K562 (cell line): ENCODE measurements around the gene PLEKHA5. TPM values are rescaled to one million over a fixed set of nuclear protein-coding genes. Genes with fewer than 3 reads are reported as not detected.

Source experiments
- ATAC-seq: fragments of 200-7000 bp; cut with Tn5 transposase; 3 replicates; pipeline ENCODE4 v1.9.1; 2020; ENCODE audit warnings: moderate library complexity
- BruUV-seq: library from RNA; stranded (reverse); fragments of 400-500 nt; replicated peaks from 2 replicates; lab custom pipeline; 2021; lab: Mats Ljungman, UMichigan
- CTCF ChIA-PET: fragments of 300-600 bp; formaldehyde crosslinking; extraction: SDS; loops from one replicate; lab custom pipeline; 2021; ENCODE audit warnings: low intra/inter-chr PET ratio; lab: Yijun Ruan, JAX
- POLR2A ChIA-PET: fragments of 300-600, 350-650 bp; sonication (Branson Sonifier 250); formaldehyde crosslinking; extraction: SDS; loops from one replicate; lab custom pipeline; 2021; ENCODE audit warnings: antibody characterized with exemption, inconsistent platforms; lab: Yijun Ruan, JAX
- DNase-seq, 4 experiments: peaks; one replicate each; pipeline versions ENCODE4 v3.0.0 to v3.0.0-alpha.2; 2011 to 2018; ENCODE audit warnings: low spot score in 3 of 4, mixed read lengths in 3 of 4; ENCODE audit errors: extremely low read depth in 1 of 4
- FAIRE-seq: peaks from 2 replicates; lab custom pipeline; 2011; peaks lifted over from hg19 to GRCh38; lab: Jason Lieb, UNC
- H2AFZ ChIP-seq: 2 replicates; pipeline ENCODE4 v1.6.0; 2011; ENCODE audit warnings: low read depth, low read length, control low read depth, inconsistent platforms
- H3K27ac ChIP-seq: fragments of 200-600 bp; 3 replicates; pipeline ENCODE4 v1.8.0; 2011; ENCODE audit warnings: low read depth, mild to moderate bottlenecking, control low read depth, inconsistent platforms, low read length, moderate library complexity, mixed read lengths; ENCODE audit errors: extremely low read depth
- H3K27me3 ChIP-seq, 2 experiments: fragments of 300-600 bp in 1 of 2; 2 replicates in 1 of 2; 3 replicates in 1 of 2; pipeline versions ENCODE4 v1.6.0 to v1.8.0; 2011; ENCODE audit warnings: inconsistent platforms in 2 of 2, low read length in 2 of 2, mild to moderate bottlenecking in 1 of 2, mixed read lengths in 1 of 2, moderate library complexity in 1 of 2; ENCODE audit not compliant: control insufficient read depth in 2 of 2, insufficient read depth in 2 of 2
- H3K36me3 ChIP-seq: fragments of 300-600 bp; 3 replicates; pipeline ENCODE4 v1.8.0; 2011; ENCODE audit warnings: mild to moderate bottlenecking, low read length, inconsistent platforms; ENCODE audit not compliant: control insufficient read depth, insufficient read depth
- H3K4me1 ChIP-seq, 2 experiments: fragments of 200-600 bp in 1 of 2; replicated peaks in 1 of 2; 2 replicates in 1 of 2; 3 replicates in 1 of 2; pipeline versions ENCODE4 v1.5.1 to v1.8.0; 2011; ENCODE audit warnings: inconsistent platforms in 2 of 2, low read length in 2 of 2, mild to moderate bottlenecking in 1 of 2, mixed read lengths in 1 of 2, moderate library complexity in 1 of 2; ENCODE audit not compliant: control insufficient read depth in 2 of 2, insufficient read depth in 2 of 2
- H3K4me2 ChIP-seq: 2 replicates; pipeline ENCODE4 v1.6.1; 2011; ENCODE audit warnings: low read length, control low read depth, inconsistent platforms, mixed read lengths; ENCODE audit not compliant: insufficient read depth
- H3K4me3 ChIP-seq: fragments of 200-600 bp; sonication (generic), shearing (Covaris generic); 2 replicates; pipeline ENCODE4 v1.5.1; 2016; ENCODE audit warnings: control low read depth, inconsistent platforms
- H3K79me2 ChIP-seq: fragments of 200-600 bp; 3 replicates; pipeline ENCODE4 v1.8.0; 2011; ENCODE audit warnings: low read length, inconsistent platforms; ENCODE audit not compliant: control insufficient read depth, insufficient read depth
- H3K9ac ChIP-seq, 2 experiments: 2 replicates each; pipeline versions ENCODE4 v1.6.0 to v1.6.1; 2011; ENCODE audit warnings: low read depth in 2 of 2, low read length in 2 of 2, control low read depth in 1 of 2, inconsistent platforms in 1 of 2, mild to moderate bottlenecking in 1 of 2, mixed read lengths in 1 of 2; ENCODE audit not compliant: insufficient read depth in 1 of 2
- H3K9me1 ChIP-seq: one replicate; pipeline ENCODE4 v1.6.0; 2011; ENCODE audit warnings: inconsistent platforms, mild to moderate bottlenecking, low read length, moderate library complexity; ENCODE audit not compliant: control insufficient read depth, insufficient read depth
- H3K9me3 ChIP-seq: replicated peaks from 2 replicates; pipeline ENCODE4 v1.5.1; 2011; ENCODE audit warnings: low read depth, low read length, inconsistent platforms; ENCODE audit not compliant: control insufficient read depth, insufficient read depth
- H4K20me1 ChIP-seq: replicated peaks from 2 replicates; pipeline ENCODE4 v1.6.1; 2011; ENCODE audit warnings: low read length, inconsistent platforms, mixed read lengths; ENCODE audit not compliant: control insufficient read depth, insufficient read depth
- CBX2 ChIP-seq: fragments of 200-600 bp; sonication (generic); IDR thresholded peaks from one replicate; pipeline ENCODE4 v1.6.1; 2012; ENCODE audit warnings: mild to moderate bottlenecking, low read length, inconsistent platforms; ENCODE audit not compliant: insufficient read depth, poor library complexity, severe bottlenecking
- DNMT1 ChIP-seq: fragments of 450-650 bp; IDR thresholded peaks from 2 replicates; pipeline ENCODE4 v1.6.1; 2016; ENCODE audit warnings: antibody characterized with exemption, mild to moderate bottlenecking
- ELK3 ChIP-seq: fragments of 450-650 bp; formaldehyde crosslinking; IDR thresholded peaks from 2 replicates; pipeline ENCODE4 v1.4.0; 2020; ENCODE audit warnings: mild to moderate bottlenecking
- FOXA3 ChIP-seq, 2 experiments: fragments of 450-650 bp in 1 of 2; sonication (generic) in 1 of 2; formaldehyde crosslinking; IDR thresholded peaks in 1 of 2; conservative IDR thresholded peaks in 1 of 2; 2 replicates each; pipeline versions ENCODE4 v1.4.0 to v1.8.0; 2020 to 2022; ENCODE audit warnings: mild to moderate bottlenecking in 2 of 2, missing genetic modification reagents in 1 of 2
- HDAC6 ChIP-seq: IDR thresholded peaks from 2 replicates; pipeline ENCODE4 v1.6.1; 2012; ENCODE audit warnings: low read depth, mild to moderate bottlenecking, control low read depth, inconsistent platforms, low read length, moderate library complexity
- MLX ChIP-seq, 2 experiments: fragments of 450-650 bp in 1 of 2; sonication (generic) in 1 of 2; formaldehyde crosslinking; conservative IDR thresholded peaks; 2 replicates each; pipeline versions ENCODE4 v1.4.0 to v1.8.1; 2020 to 2022; ENCODE audit warnings: mild to moderate bottlenecking in 1 of 2, missing genetic modification reagents in 1 of 2
- NELFE ChIP-seq: IDR thresholded peaks from 2 replicates; pipeline ENCODE4 v1.6.1; 2011; ENCODE audit warnings: mild to moderate bottlenecking; ENCODE audit not compliant: insufficient read depth, insufficient read length
- PCBP2 ChIP-seq: fragments of 200-400 bp; formaldehyde crosslinking; IDR thresholded peaks from 2 replicates; pipeline ENCODE4 v1.6.1; 2018; ENCODE audit warnings: low read length, low read depth, mild to moderate bottlenecking, moderate library complexity; ENCODE audit not compliant: poor library complexity, severe bottlenecking
- ZBTB11 ChIP-seq, 3 experiments: fragments of 200-800 bp in 1 of 3; fragments of 250-450 bp in 1 of 3; fragments of 450-650 bp in 1 of 3; sonication (Bioruptor Pico) in 1 of 3; sonication (Bioruptor generic) in 1 of 3; formaldehyde crosslinking in 1 of 3; IDR thresholded peaks; 2 replicates each; pipeline versions ENCODE4 v1.6.1 to v1.8.0; 2016 to 2022; ENCODE audit warnings: mild to moderate bottlenecking in 2 of 3, missing genetic modification characterization in 2 of 3, missing compliant biosample characterization in 1 of 3, moderate library complexity in 1 of 3
- WGBS: fragments of 100-300 bp; shearing (Covaris generic); methylation state at CpG from one replicate; pipeline ENCODE4 v1.1.6; 2016; ENCODE audit warnings: low coverage, mixed read lengths; ENCODE audit not compliant: insufficient coverage; ENCODE audit errors: missing lambda C conversion rate; 5-methylcytosine and 5-hydroxymethylcytosine counted together
- in situ Hi-C: fragments of 300-500 bp; cut with MboI; formaldehyde crosslinking; loops from 4 replicates; pipeline ENCODE4 v1.15.0; 2018; ENCODE audit warnings: inconsistent platforms, mixed read lengths
- intact Hi-C: fragments of 100-400 bp; cut with micrococcal nuclease; formaldehyde crosslinking; loops from 2 replicates; pipeline ENCODE4 v1.14.2; 2022
- polyA plus RNA-seq, 8 experiments: library from polyadenylated mRNA; depleted of rRNA in 4 of 8; stranded (reverse) in 5 of 8; unstranded in 3 of 8; fragments of >200 nt; fragmentation: Nextera tagmentation in 2 of 8; fragmentation: Illumina TruSeq in 1 of 8; extraction: Ambion mirVana in 2 of 8; extraction: Trizol in 1 of 8; gene quantifications; 2 replicates each; pipeline versions ENCODE4 v1.2.1 to v1.2.3, GENCODE V29; 2011 to 2014; ENCODE audit warnings: inconsistent platforms in 1 of 8, missing spikeins in 1 of 8
- total RNA-seq, 7 experiments: library from RNA; depleted of rRNA in 6 of 7; stranded (reverse); fragments of >200 nt in 6 of 7; fragmentation: Illumina TruSeq in 2 of 7; extraction: Trizol in 2 of 7; gene quantifications; 2 replicates each; pipeline versions ENCODE4 v1.2.1 to v1.2.3, GENCODE V29; 2011 to 2021; ENCODE audit warnings: low replicate concordance in 1 of 7
- TF ChIP-seq, protein P1 (sequence below): fragments of 250-450 bp; sonication (Bioruptor Pico); IDR thresholded peaks from 2 replicates; pipeline ENCODE4 v1.5.0; 2020; ENCODE audit warnings: mild to moderate bottlenecking, borderline replicate concordance
- TF ChIP-seq, protein P2 (sequence below): sonication (generic); formaldehyde crosslinking; IDR thresholded peaks from 2 replicates; pipeline ENCODE4 v1.8.1; 2023; ENCODE audit warnings: mild to moderate bottlenecking, missing genetic modification reagents

PLEKHA5 gene
- total and polyA plus RNA-seq, 9 of the 15 experiments (the other 6 are each of a cell fraction or from before 2014, with no cell fraction given): 7.2 to 26.2 (median 17.4) TPM

DNA sequence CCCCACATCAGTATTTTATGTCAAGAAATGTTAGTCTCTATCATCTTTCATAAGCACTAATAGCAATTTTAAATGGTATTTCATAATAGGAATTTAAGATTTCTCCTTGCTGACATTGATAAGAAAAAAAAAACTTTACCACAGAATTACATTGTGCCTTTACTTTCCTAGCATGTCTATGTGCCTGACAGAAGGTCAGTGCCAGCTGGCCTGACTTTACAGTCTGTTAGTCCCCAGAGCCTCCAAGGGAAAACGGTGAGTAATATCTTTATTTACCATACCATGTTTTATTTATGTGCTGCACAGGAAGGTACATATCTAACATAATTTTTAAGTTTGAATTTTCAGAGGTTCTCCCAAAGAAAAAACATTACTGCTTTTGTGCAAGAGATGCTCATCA, 157.8 kb downstream of the PLEKHA5 start:
- WGBS: 83% methylated on average over 1 of the region's 1 CpG
- H3K9me3 ChIP-seq: no peaks in the 10 kb centered on the region
- no peaks in the 10 kb centered on the region for H3K4me1 ChIP-seq
- DNase-seq: no peak
- no peak overlapping the region for H3K27ac ChIP-seq
- no peaks in the 10 kb centered on the region for H4K20me1 ChIP-seq
- H3K79me2 ChIP-seq: no peaks in the 10 kb centered on the region
- H3K27me3 ChIP-seq: no peaks in the 10 kb centered on the region
- FAIRE-seq: no peak
- CTCF ChIA-PET: no interaction called here
- in situ Hi-C loops: no loop called here
- no peaks in the 10 kb centered on the region for H3K9me1 ChIP-seq
- H3K9ac ChIP-seq: no peak overlapping the region
- no peak overlapping the region for H3K4me2 ChIP-seq
- TF ChIP-seq ZBTB11 (CRISPR knock-in tag; IDR thresholded peaks at IDR 0.05) (no peak), MLX (CRISPR knock-in tag; conservative IDR thresholded peaks at IDR 0.05) (no peak), PCBP2 (no peak), FOXA3 (CRISPR knock-in tag; conservative IDR thresholded peaks at IDR 0.05 in 1 of 2, IDR thresholded peaks at IDR 0.05 in 1 of 2) (no peak), NELFE (no peak), DNMT1 (no peak), CBX2 (no peak), HDAC6 (no peak), ELK3 (CRISPR knock-in tag) (no peak)
- TF ChIP-seq, protein P1, sequence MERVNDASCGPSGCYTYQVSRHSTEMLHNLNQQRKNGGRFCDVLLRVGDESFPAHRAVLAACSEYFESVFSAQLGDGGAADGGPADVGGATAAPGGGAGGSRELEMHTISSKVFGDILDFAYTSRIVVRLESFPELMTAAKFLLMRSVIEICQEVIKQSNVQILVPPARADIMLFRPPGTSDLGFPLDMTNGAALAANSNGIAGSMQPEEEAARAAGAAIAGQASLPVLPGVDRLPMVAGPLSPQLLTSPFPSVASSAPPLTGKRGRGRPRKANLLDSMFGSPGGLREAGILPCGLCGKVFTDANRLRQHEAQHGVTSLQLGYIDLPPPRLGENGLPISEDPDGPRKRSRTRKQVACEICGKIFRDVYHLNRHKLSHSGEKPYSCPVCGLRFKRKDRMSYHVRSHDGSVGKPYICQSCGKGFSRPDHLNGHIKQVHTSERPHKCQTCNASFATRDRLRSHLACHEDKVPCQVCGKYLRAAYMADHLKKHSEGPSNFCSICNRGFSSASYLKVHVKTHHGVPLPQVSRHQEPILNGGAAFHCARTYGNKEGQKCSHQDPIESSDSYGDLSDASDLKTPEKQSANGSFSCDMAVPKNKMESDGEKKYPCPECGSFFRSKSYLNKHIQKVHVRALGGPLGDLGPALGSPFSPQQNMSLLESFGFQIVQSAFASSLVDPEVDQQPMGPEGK: no peak
- TF ChIP-seq, protein P2, sequence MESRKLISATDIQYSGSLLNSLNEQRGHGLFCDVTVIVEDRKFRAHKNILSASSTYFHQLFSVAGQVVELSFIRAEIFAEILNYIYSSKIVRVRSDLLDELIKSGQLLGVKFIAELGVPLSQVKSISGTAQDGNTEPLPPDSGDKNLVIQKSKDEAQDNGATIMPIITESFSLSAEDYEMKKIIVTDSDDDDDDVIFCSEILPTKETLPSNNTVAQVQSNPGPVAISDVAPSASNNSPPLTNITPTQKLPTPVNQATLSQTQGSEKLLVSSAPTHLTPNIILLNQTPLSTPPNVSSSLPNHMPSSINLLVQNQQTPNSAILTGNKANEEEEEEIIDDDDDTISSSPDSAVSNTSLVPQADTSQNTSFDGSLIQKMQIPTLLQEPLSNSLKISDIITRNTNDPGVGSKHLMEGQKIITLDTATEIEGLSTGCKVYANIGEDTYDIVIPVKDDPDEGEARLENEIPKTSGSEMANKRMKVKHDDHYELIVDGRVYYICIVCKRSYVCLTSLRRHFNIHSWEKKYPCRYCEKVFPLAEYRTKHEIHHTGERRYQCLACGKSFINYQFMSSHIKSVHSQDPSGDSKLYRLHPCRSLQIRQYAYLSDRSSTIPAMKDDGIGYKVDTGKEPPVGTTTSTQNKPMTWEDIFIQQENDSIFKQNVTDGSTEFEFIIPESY: no peak
- TF ChIP-seq, all 486 proteins: peak for 0
- Histone ChIP-seq H3K4me3 (no peak overlapping the region), H3K36me3 (peaks cover 24% of the 10 kb centered on the region; the same call in 2 of the 3 replicates), H2AFZ (no peak overlapping the region)
- intact Hi-C loops: loop anchor here (5.0 kb wide), 1 partner anchor 100 kb away; no protein-coding TSS in a partner anchor
- POLR2A ChIA-PET: no interaction called here
- no peak for ATAC-seq
- BruUV-seq: no TSS peak
